Liver (tissue), 3 donors: ENCODE measurements around the gene THNSL1.

Source experiments
- HNF4G ChIP-seq: IDR thresholded peaks from 2 replicates; pipeline ENCODE4 v1.6.1; 2016; ENCODE audit warnings: antibody characterized with exemption
- RAD21 ChIP-seq, 2 donors: IDR thresholded peaks; 2 replicates each; pipeline ENCODE4 v1.6.1; 2016; ENCODE audit warnings: antibody characterized with exemption in 2 of 2, mild to moderate bottlenecking in 2 of 2
- RXRA ChIP-seq, 2 donors: IDR thresholded peaks; 2 replicates each; pipeline ENCODE4 v1.6.1; 2017 to 2018; ENCODE audit warnings: antibody characterized with exemption in 2 of 2, mild to moderate bottlenecking in 1 of 2
- TF ChIP-seq, protein P1 (sequence below): fragments of 150-350 bp; IDR thresholded peaks from 2 replicates; pipeline ENCODE4 v1.5.1; 2017; ENCODE audit warnings: improper control_type of control experiment, low read depth, low read length; ENCODE audit not compliant: missing input control
- donor health status: healthy.
- donor health status: healthy.

DNA sequence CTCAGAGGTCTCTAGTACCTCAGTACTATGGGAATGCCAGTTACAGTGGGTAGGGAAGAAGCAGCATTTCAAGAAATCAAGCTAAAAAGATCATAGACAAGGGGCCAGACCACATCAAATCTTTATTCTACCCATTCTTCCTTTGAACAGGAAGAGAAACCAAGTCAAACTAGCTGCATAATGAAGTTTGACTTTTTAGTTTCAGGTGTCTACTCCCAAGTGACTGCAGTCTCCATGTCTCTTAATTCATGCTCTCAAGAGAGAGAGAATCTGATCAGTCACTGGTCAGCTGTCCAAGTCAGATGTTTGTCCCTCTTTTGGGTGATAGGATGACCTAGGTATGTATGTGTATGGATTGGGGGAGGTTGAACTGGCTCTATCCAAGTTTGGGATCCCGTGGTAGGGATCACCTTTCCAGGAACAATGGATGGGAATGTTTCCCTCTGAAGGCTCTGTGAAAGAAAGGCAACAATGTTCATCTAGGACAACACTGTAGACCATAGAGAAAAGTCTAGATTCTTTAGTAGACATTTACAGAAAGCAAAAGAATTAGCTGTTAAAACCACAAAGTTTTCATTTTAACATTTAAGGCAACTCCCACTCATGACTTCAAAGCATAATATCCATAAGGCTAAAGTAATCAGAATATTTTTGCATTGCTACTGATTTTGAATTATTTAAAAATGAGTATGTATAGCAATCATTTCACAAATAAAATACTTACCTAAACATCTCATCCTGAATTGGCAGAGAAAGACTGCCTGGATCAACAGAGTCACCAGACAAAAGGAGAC lies 33.9 kb upstream of the THNSL1 start:
- TF ChIP-seq, protein P1, sequence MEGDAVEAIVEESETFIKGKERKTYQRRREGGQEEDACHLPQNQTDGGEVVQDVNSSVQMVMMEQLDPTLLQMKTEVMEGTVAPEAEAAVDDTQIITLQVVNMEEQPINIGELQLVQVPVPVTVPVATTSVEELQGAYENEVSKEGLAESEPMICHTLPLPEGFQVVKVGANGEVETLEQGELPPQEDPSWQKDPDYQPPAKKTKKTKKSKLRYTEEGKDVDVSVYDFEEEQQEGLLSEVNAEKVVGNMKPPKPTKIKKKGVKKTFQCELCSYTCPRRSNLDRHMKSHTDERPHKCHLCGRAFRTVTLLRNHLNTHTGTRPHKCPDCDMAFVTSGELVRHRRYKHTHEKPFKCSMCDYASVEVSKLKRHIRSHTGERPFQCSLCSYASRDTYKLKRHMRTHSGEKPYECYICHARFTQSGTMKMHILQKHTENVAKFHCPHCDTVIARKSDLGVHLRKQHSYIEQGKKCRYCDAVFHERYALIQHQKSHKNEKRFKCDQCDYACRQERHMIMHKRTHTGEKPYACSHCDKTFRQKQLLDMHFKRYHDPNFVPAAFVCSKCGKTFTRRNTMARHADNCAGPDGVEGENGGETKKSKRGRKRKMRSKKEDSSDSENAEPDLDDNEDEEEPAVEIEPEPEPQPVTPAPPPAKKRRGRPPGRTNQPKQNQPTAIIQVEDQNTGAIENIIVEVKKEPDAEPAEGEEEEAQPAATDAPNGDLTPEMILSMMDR, result no peak
- TF ChIP-seq HNF4G (no peak), RXRA (IDR thresholded peaks at IDR 0.05) (no peak), RAD21 (IDR thresholded peaks at IDR 0.05) (no peak)
